Epithelial cell of esophagus (primary cell): ENCODE measurements around the gene SLC11A1.

ENCODE experiments used
- DNase-seq: peaks from one replicate; pipeline ENCODE4 v3.0.0; 2010; ENCODE audit warnings: low read depth
- H3K4me3 ChIP-seq: 2 replicates; pipeline ENCODE4 v1.5.1; 2011; ENCODE audit warnings: mild to moderate bottlenecking, low read length, control low read depth
- CTCF ChIP-seq: IDR thresholded peaks from 2 replicates; pipeline ENCODE4 v1.5.1; 2011; ENCODE audit warnings: low read depth, mild to moderate bottlenecking, low read length, control low read depth, inconsistent platforms; ENCODE audit not compliant: insufficient read depth; ENCODE audit errors: missing control alignments

SLC11A1 gene

DNA sequence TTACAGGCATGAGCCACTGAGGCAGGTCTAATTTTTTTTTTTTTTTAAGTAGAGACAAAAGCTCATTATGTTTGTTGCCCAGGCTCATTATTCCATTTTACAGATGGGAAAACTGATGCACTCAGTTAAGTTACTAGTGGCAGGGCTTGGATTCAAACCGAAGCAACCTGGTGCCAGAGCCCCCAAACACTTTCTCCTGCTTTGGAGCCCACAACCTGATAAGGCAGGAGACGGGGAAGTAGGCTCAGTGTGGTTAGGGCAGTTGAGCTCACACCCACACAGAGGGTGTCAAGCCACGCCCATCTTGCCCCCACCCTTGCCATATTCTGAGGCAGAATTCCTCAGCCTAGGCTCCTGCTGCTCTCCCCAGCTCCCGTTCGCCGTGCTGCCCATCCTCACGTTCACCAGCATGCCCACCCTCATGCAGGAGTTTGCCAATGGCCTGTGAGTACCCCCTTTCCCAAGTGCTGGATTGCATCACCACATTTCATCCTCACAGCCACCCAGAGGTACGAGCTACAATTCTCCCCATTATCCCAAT lies 11.7 kb downstream of the SLC11A1 start:
- H3K4me3 ChIP-seq, result no peak overlapping the region
- no peak for TF ChIP-seq CTCF
- DNase-seq, result no peak

- H3K4me3 ChIP-seq, result no peak overlapping the region
- no peak for TF ChIP-seq CTCF
- no peak for DNase-seq
These were observed 12.4 kb downstream of the SLC11A1 start for GRCh38 chr2:218394298-218395089.

GRCh38 chr2:218395090-218395444 lies 13.0 kb downstream of the SLC11A1 start:
- TF ChIP-seq CTCF, result no peak
- no peak for DNase-seq
- no peak overlapping the region for H3K4me3 ChIP-seq

- peak; percentile 22 for DNase-seq
- peak overlapping the region; percentile 42 for H3K4me3 ChIP-seq
- no peak for TF ChIP-seq CTCF
These were observed 13.4 kb downstream of the SLC11A1 start for GRCh38 chr2:218395456-218395825.

- peak; percentile 95 for DNase-seq
- H3K4me3 ChIP-seq, result peak overlapping the region; percentile 86
- peak; percentile 61 for TF ChIP-seq CTCF
These were observed 14.0 kb downstream of the SLC11A1 start for GRCh38 chr2:218395826-218396687.

DNA sequence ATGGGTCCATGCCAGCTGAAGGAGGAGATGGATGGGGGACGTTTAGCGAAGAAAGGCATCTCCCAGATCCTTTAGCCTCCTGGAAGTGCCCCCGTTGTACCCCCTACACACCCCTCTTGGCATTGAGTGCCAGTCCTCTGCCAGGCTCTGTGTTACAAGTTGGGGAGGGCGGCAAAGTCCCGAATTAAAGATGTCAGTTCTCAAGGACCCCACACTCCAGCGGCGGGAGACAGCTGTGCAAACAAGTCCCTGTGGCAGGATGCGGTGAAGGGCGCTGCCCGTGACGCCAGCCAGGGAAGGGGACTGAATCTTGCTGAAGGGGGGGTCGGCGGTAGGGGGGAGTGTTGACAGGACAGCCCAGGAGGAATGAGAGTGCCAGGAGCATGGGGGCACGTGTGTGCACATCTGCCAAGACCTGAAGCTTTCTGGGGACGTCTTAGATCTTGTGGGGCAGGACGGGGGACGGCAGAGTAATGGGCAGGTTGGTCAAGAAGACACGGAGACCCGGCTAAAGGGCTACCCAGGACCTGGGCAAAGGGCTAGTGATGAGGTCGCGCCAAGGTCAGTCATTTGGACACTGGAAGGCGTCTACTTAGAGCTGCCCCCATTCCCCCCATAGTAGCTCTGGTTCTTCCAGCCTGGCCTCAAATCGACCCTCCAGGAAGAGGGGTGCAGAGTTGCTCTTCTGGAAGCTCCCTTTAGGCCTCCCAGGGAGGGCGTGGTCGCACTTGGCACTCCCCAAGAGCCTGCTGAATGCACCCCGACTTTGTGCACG lies 14.8 kb downstream of the SLC11A1 start:
- no peak for TF ChIP-seq CTCF
- H3K4me3 ChIP-seq, result peak overlapping the region; percentile 86
- peak; percentile 68 for DNase-seq
